NOMO-1 treated with dmso at 0.1 percent for 144 hours (cell line): ENCODE measurements around the gene ART1.

Experiments used
- DNase-seq: peaks from one replicate; lab custom pipeline; 2025; ENCODE audit not compliant: unreplicated experiment; lab: John Stamatoyannopoulos, UW

ART1 gene

GRCh38 chr11:3710485-3711259, 65.7 kb downstream of the ART1 start:
- no peak for DNase-seq

DNA sequence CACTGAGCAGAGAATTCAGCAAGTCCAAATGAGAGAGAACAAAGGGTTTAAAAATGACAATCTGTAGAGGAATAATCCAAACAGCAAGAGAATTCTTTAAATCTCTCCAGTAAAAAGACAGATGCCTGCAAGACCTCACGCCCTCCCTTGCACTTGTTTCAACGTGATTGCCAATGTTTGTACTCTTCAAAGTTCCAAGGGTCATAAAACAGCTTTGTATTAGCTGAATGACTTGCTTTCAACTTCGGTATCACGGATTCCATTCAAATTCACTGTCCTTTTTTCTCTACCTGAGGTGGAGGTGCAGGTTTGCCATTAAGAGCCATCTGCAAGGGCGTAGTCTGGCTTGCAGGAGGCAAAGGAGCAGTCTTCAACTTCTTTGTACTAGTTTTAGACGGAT, 67.3 kb downstream of the ART1 start:
- DNase-seq = no peak
